Measurements from ENCODE around the gene CHSY1.

The CHSY1 gene

GRCh38 chr15:101148166-101148880 lies 103.5 kb downstream of the CHSY1 start:
- peaks cover 0 to 4% of the 10 kb centered on the region in 2 donors for H3K4me1 ChIP-seq (ENCODE audit: control insufficient read depth in 2 of 2, insufficient read depth in 2 of 2, low read length in 2 of 2)
- H3K4me3 ChIP-seq (ENCODE audit: low read length in 2 of 2), result no peak overlapping the region
- H3K36me3 ChIP-seq (ENCODE audit: control insufficient read depth in 2 of 2, insufficient read depth in 2 of 2, low read length in 2 of 2), result no peaks in the 10 kb centered on the region
- H3K9ac ChIP-seq (ENCODE audit: low read depth in 1 of 2, low read length in 2 of 2), result no peak overlapping the region
- no peaks in the 10 kb centered on the region for H3K27me3 ChIP-seq (ENCODE audit: control insufficient read depth in 2 of 2, insufficient read depth in 2 of 2, low read length in 2 of 2)
- H3K9me3 ChIP-seq (ENCODE audit: control insufficient read depth in 2 of 2, low read length in 2 of 2), result no peaks in the 10 kb centered on the region
- H3K27ac ChIP-seq (ENCODE audit: low read depth in 2 of 2, low read length in 2 of 2), result no peak overlapping the region

GRCh38 chr15:101147181-101147580 lies 104.7 kb downstream of the CHSY1 start:
- H3K36me3 ChIP-seq (ENCODE audit: control insufficient read depth in 2 of 2, insufficient read depth in 2 of 2, low read length in 2 of 2), result no peaks in the 10 kb centered on the region
- no peaks in the 10 kb centered on the region for H3K9me3 ChIP-seq (ENCODE audit: control insufficient read depth in 2 of 2, low read length in 2 of 2)

GRCh38 chr15:101146118-101146702 lies 105.6 kb downstream of the CHSY1 start:
- Histone ChIP-seq H3K27me3 (ENCODE audit: control insufficient read depth in 2 of 2, insufficient read depth in 2 of 2, low read length in 2 of 2) (no peaks in the 10 kb centered on the region), H3K4me3 (ENCODE audit: low read length in 2 of 2) (no peak overlapping the region), H3K36me3 (ENCODE audit: control insufficient read depth in 2 of 2, insufficient read depth in 2 of 2, low read length in 2 of 2) (no peaks in the 10 kb centered on the region), H3K9me3 (ENCODE audit: control insufficient read depth in 2 of 2, low read length in 2 of 2) (no peaks in the 10 kb centered on the region), H3K9ac (ENCODE audit: low read depth in 1 of 2, low read length in 2 of 2) (no peak overlapping the region), H3K4me1 (ENCODE audit: control insufficient read depth in 2 of 2, insufficient read depth in 2 of 2, low read length in 2 of 2) (peaks cover 0 to 4% of the 10 kb centered on the region in 2 donors), H3K27ac (ENCODE audit: low read depth in 2 of 2, low read length in 2 of 2) (no peak overlapping the region)

More at GRCh38 chr15:101147181-101147580, 104.7 kb downstream of the CHSY1 start:
- H3K27ac ChIP-seq (ENCODE audit: low read depth in 2 of 2, low read length in 2 of 2), result no peak overlapping the region
- no peak overlapping the region for H3K9ac ChIP-seq (ENCODE audit: low read depth in 1 of 2, low read length in 2 of 2)
- H3K27me3 ChIP-seq (ENCODE audit: control insufficient read depth in 2 of 2, insufficient read depth in 2 of 2, low read length in 2 of 2), result no peaks in the 10 kb centered on the region
- H3K4me1 ChIP-seq (ENCODE audit: control insufficient read depth in 2 of 2, insufficient read depth in 2 of 2, low read length in 2 of 2), result peaks cover 0 to 4% of the 10 kb centered on the region in 2 donors
- H3K4me3 ChIP-seq (ENCODE audit: low read length in 2 of 2), result no peak overlapping the region

DNA sequence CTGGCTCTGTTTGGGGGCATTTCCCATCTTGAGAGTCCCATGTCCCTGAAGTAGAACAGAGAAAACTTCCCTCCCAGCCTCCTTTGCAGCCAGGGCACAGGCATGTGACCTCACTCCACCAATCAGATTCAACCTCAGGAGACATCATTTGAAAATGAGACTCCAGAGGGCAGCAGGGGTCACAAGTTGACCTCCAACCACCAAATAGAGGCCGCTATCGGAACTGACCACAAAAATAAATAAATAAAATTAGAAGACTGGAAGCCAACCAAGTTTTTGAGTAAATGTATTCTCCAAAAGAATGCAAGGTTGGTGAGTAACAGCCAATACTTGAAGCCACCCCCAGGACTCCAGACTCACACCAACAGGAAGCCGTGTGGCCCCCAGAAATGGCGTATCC lies 106.5 kb downstream of the CHSY1 start:
- no peaks in the 10 kb centered on the region for H3K36me3 ChIP-seq (ENCODE audit: control insufficient read depth in 2 of 2, insufficient read depth in 2 of 2, low read length in 2 of 2)
- no peaks in the 10 kb centered on the region for H3K9me3 ChIP-seq (ENCODE audit: control insufficient read depth in 2 of 2, low read length in 2 of 2)
- no peak overlapping the region for H3K4me3 ChIP-seq (ENCODE audit: low read length in 2 of 2)
- H3K27ac ChIP-seq (ENCODE audit: low read depth in 2 of 2, low read length in 2 of 2), result no peak overlapping the region
- peaks cover 0 to under 1% of the 10 kb centered on the region in 2 donors for H3K4me1 ChIP-seq (ENCODE audit: control insufficient read depth in 2 of 2, insufficient read depth in 2 of 2, low read length in 2 of 2)
- H3K9ac ChIP-seq (ENCODE audit: low read depth in 1 of 2, low read length in 2 of 2), result no peak overlapping the region
- no peaks in the 10 kb centered on the region for H3K27me3 ChIP-seq (ENCODE audit: control insufficient read depth in 2 of 2, insufficient read depth in 2 of 2, low read length in 2 of 2)

DNA sequence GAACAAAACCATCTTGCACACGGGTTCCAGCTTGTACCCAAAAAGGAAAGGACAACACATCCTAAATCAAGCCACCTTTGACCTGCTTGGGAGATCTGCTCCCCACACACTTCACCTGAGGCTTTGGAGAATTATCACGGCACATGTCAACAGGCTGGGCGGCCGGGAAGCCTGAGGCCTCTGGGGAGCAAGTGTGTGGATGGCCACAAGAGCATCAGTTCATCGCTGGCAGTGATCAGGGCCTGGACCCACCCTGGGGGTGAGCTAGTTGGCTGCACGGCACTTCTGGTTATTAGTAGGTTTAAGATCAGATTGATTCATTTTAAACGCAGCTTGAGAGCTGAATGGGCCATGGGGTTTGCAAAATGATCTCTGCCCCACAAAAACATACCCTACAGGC lies 108.5 kb downstream of the CHSY1 start:
- no peak overlapping the region for H3K27ac ChIP-seq (ENCODE audit: low read depth in 2 of 2, low read length in 2 of 2)
- no peak overlapping the region for H3K4me3 ChIP-seq (ENCODE audit: low read length in 2 of 2)
- H3K4me1 ChIP-seq (ENCODE audit: control insufficient read depth in 2 of 2, insufficient read depth in 2 of 2, low read length in 2 of 2), result no peaks in the 10 kb centered on the region
- H3K9me3 ChIP-seq (ENCODE audit: control insufficient read depth in 2 of 2, low read length in 2 of 2), result no peaks in the 10 kb centered on the region
- no peak overlapping the region for H3K9ac ChIP-seq (ENCODE audit: low read depth in 1 of 2, low read length in 2 of 2)
- H3K36me3 ChIP-seq (ENCODE audit: control insufficient read depth in 2 of 2, insufficient read depth in 2 of 2, low read length in 2 of 2), result no peaks in the 10 kb centered on the region
- H3K27me3 ChIP-seq (ENCODE audit: control insufficient read depth in 2 of 2, insufficient read depth in 2 of 2, low read length in 2 of 2), result no peaks in the 10 kb centered on the region

DNA sequence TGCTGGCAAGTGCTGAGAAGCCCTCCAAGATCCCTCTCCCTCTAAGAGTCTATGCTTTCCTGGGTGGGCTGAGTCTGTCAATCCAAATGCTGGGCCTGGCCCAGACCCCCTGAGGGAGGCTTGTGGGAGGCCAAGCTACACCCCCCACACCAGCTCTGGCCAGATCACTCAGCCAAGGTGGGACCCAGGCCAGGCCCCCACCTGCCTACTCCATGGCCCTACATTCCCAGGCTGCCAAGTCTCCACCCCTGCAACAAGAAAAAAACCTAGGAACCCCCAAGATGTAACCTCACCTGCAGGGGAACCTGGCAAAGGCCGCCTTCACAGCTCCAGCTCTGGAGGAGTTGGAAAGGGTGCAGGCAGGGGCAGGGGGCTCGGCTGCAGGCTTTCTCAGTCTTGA lies 109.1 kb downstream of the CHSY1 start:
- H3K27me3 ChIP-seq (ENCODE audit: control insufficient read depth in 2 of 2, insufficient read depth in 2 of 2, low read length in 2 of 2), result no peaks in the 10 kb centered on the region
- no peaks in the 10 kb centered on the region for H3K36me3 ChIP-seq (ENCODE audit: control insufficient read depth in 2 of 2, insufficient read depth in 2 of 2, low read length in 2 of 2)
- H3K4me3 ChIP-seq (ENCODE audit: low read length in 2 of 2), result no peak overlapping the region
- no peak overlapping the region for H3K27ac ChIP-seq (ENCODE audit: low read depth in 2 of 2, low read length in 2 of 2)
- no peak overlapping the region for H3K9ac ChIP-seq (ENCODE audit: low read depth in 1 of 2, low read length in 2 of 2)
- no peaks in the 10 kb centered on the region for H3K9me3 ChIP-seq (ENCODE audit: control insufficient read depth in 2 of 2, low read length in 2 of 2)
- H3K4me1 ChIP-seq (ENCODE audit: control insufficient read depth in 2 of 2, insufficient read depth in 2 of 2, low read length in 2 of 2), result no peaks in the 10 kb centered on the region

GRCh38 chr15:101141926-101142527 lies 109.8 kb downstream of the CHSY1 start:
- H3K36me3 ChIP-seq (ENCODE audit: control insufficient read depth in 2 of 2, insufficient read depth in 2 of 2, low read length in 2 of 2), result no peaks in the 10 kb centered on the region
- peaks cover 4 to 5% of the 10 kb centered on the region in 2 donors for H3K4me1 ChIP-seq (ENCODE audit: control insufficient read depth in 2 of 2, insufficient read depth in 2 of 2, low read length in 2 of 2)
- no peak overlapping the region for H3K4me3 ChIP-seq (ENCODE audit: low read length in 2 of 2)
- H3K9ac ChIP-seq (ENCODE audit: low read depth in 1 of 2, low read length in 2 of 2), result no peak overlapping the region
- no peaks in the 10 kb centered on the region for H3K27me3 ChIP-seq (ENCODE audit: control insufficient read depth in 2 of 2, insufficient read depth in 2 of 2, low read length in 2 of 2)
- no peak overlapping the region for H3K27ac ChIP-seq (ENCODE audit: low read depth in 2 of 2, low read length in 2 of 2)
- no peaks in the 10 kb centered on the region for H3K9me3 ChIP-seq (ENCODE audit: control insufficient read depth in 2 of 2, low read length in 2 of 2)

- Histone ChIP-seq H3K4me3 (ENCODE audit: low read length in 2 of 2) (no peak overlapping the region), H3K36me3 (ENCODE audit: control insufficient read depth in 2 of 2, insufficient read depth in 2 of 2, low read length in 2 of 2) (no peaks in the 10 kb centered on the region), H3K27me3 (ENCODE audit: control insufficient read depth in 2 of 2, insufficient read depth in 2 of 2, low read length in 2 of 2) (no peaks in the 10 kb centered on the region), H3K9me3 (ENCODE audit: control insufficient read depth in 2 of 2, low read length in 2 of 2) (no peaks in the 10 kb centered on the region), H3K4me1 (ENCODE audit: control insufficient read depth in 2 of 2, insufficient read depth in 2 of 2, low read length in 2 of 2) (peaks cover 4 to 9% of the 10 kb centered on the region in 2 donors), H3K27ac (ENCODE audit: low read depth in 2 of 2, low read length in 2 of 2) (no peak overlapping the region), H3K9ac (ENCODE audit: low read depth in 1 of 2, low read length in 2 of 2) (no peak overlapping the region)
Observed at GRCh38 chr15:101140697-101141065, 111.2 kb downstream of the CHSY1 start.

DNA sequence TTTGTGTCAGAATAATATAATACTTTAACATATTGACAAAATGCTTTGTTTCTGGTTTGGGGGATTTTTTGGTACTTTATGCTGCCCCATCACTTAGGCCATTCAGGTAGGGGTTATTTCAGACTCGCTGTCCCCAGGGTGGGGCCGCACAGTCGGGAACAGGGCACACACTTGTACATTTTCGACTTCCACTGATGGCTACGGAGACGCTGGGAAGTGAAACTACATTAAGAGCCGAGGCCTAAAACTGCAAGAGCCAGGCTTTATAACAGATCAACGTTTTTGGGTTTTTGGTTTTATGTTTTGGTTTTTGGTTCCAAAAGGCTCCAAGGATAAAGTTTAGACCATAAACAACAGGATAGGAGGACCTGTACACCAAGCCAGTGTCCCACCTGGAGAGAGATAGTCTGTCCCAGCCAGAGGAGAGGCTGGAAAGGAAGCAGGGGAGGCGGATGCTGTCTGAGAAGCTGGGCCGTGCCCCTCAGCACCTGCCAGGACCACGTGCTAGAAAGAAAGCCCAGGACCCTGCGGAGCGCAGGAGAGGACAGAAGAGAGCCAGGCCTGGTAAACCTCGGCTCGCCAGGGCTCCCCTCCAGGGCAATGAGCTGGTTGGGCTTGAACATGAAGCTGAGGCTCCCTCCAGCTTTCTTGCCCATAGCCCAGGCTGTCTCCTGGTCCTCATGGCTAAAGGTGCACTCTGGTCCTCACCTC lies 111.7 kb downstream of the CHSY1 start:
- H3K9me3 ChIP-seq (ENCODE audit: control insufficient read depth in 2 of 2, low read length in 2 of 2), result no peaks in the 10 kb centered on the region
- no peak overlapping the region for H3K4me3 ChIP-seq (ENCODE audit: low read length in 2 of 2)
- H3K36me3 ChIP-seq (ENCODE audit: control insufficient read depth in 2 of 2, insufficient read depth in 2 of 2, low read length in 2 of 2), result no peaks in the 10 kb centered on the region
- H3K27me3 ChIP-seq (ENCODE audit: control insufficient read depth in 2 of 2, insufficient read depth in 2 of 2, low read length in 2 of 2), result no peaks in the 10 kb centered on the region
- H3K9ac ChIP-seq (ENCODE audit: low read depth in 1 of 2, low read length in 2 of 2), result no peak overlapping the region
- H3K4me1 ChIP-seq (ENCODE audit: control insufficient read depth in 2 of 2, insufficient read depth in 2 of 2, low read length in 2 of 2), result peaks cover 4 to 10% of the 10 kb centered on the region in 2 donors
- no peak overlapping the region for H3K27ac ChIP-seq (ENCODE audit: low read depth in 2 of 2, low read length in 2 of 2)
